ENCODE results near the gene GNA15.

Gene GNA15

GRCh38 chr19:3100747-3101730 is 34.8 kb upstream of the GNA15 start:
- in situ Hi-C loops (cut with HindIII; ENCODE audit: low sequenced_read_pairs), result no loop called here
- DNase-seq (ENCODE audit: low read depth, low spot score), result no peak
- TF ChIP-seq CTCF (IDR thresholded peaks at IDR 0.05; ENCODE audit: low read depth, low read length), result no peak
- H3K4me3 ChIP-seq (ENCODE audit: low read depth, low read length), result no peak overlapping the region

GRCh38 chr19:3102239-3103140 is 33.3 kb upstream of the GNA15 start:
- DNase-seq (ENCODE audit: low read depth, low spot score), result no peak
- in situ Hi-C loops (cut with HindIII; ENCODE audit: low sequenced_read_pairs), result no loop called here
- TF ChIP-seq CTCF (IDR thresholded peaks at IDR 0.05; ENCODE audit: low read depth, low read length), result no peak
- no peak overlapping the region for H3K4me3 ChIP-seq (ENCODE audit: low read depth, low read length)

- in situ Hi-C loops (cut with HindIII; ENCODE audit: low sequenced_read_pairs), result no loop called here
- no peak for TF ChIP-seq CTCF (IDR thresholded peaks at IDR 0.05; ENCODE audit: low read depth, low read length)
- no peak overlapping the region for H3K4me3 ChIP-seq (ENCODE audit: low read depth, low read length)
- no peak for DNase-seq (ENCODE audit: low read depth, low spot score)
Observed at GRCh38 chr19:3104708-3104983, 31.2 kb upstream of the GNA15 start.

DNA sequence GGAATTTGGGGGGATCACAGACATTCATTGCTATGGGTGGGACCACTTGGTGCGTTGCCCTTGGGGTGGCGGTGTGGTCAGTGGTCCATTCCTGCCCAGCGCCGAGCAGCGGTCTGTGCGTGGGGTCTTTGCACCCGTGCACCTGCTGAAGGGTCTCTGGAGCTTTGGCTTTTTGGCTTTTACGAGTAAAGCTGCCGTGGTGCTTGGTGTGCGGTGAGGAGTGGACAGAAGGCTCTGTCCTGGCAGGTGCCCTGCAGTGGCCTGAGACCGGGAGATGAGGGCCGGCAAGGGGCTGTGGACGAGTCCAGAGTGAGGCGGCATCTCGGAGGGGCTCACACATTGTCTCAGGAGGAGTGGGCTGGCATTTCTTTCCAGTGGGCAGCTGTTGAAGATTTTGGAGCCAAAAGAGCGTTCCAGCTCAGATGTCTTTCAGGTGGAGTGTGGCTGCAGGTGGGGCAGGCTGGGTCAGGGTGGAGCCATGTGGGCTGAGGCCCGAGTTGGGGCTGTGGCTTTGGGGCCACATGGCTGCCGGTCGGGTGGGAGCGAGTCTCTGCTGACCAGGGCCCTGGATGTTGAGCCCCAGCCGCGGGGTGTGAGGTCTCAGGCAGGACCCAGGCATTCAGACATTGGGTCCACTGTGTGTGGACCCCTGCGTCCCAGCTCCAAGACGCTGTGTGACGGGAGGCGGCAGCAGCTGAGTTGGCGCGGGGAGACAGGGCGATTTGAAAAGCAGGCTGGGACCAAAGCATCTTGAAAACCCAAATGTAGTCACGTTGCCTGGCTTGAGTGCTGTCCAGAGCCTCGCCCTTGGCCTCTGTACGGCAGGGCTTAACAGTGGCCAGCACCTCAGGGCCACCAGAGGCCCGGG is 30.0 kb upstream of the GNA15 start:
- H3K4me3 ChIP-seq (ENCODE audit: low read depth, low read length), result no peak overlapping the region
- in situ Hi-C loops (cut with HindIII; ENCODE audit: low sequenced_read_pairs), result no loop called here
- no peak for DNase-seq (ENCODE audit: low read depth, low spot score)
- no peak for TF ChIP-seq CTCF (IDR thresholded peaks at IDR 0.05; ENCODE audit: low read depth, low read length)

DNA sequence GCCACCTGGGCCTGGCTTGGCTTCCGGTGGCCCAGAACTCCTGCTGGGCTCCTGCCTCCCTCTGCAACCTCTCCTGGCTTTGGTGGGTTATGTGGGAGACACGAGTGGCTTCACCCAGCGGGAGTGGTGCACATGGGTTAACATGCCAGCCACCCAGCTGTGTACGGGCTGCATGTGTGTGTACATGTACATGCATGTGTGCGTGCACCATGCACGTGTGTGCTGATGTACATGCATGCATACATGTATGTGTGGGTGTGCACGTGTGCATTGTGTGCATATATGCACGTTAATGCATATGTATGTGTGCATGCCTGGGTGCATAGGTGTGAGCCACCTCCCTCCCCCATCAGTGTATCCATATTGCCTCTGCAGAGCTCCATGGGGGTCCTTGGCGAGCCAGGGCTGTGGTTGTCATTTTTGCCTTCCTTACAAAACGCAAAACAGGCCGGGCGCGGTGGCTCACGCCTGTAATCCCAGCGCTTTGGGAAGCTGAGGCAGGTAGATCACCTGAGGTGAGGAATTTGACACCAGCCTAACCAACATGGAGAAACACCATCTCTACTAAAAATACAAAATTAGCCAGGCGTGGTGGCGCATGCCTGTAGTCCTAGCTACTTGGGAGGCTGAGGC is 29.2 kb upstream of the GNA15 start:
- DNase-seq (ENCODE audit: low read depth, low spot score), result no peak
- no peak for TF ChIP-seq CTCF (IDR thresholded peaks at IDR 0.05; ENCODE audit: low read depth, low read length)
- in situ Hi-C loops (cut with HindIII; ENCODE audit: low sequenced_read_pairs), result no loop called here
- no peak overlapping the region for H3K4me3 ChIP-seq (ENCODE audit: low read depth, low read length)
